DMS153 treated with DMSO at 0.1 percent for 48 hours (cell line): ENCODE results near the gene PHKB.
A peak's percentile ranks its signal among the peaks of the same experiment; 100 is the strongest.

Source experiments
- DNase-seq: peaks from one replicate; lab custom pipeline; 2025; ENCODE audit not compliant: unreplicated experiment; lab: John Stamatoyannopoulos, UW

The PHKB gene

GRCh38 chr16:47725188-47725695 lies 264.1 kb downstream of the PHKB start:
- DNase-seq: no peak

DNA sequence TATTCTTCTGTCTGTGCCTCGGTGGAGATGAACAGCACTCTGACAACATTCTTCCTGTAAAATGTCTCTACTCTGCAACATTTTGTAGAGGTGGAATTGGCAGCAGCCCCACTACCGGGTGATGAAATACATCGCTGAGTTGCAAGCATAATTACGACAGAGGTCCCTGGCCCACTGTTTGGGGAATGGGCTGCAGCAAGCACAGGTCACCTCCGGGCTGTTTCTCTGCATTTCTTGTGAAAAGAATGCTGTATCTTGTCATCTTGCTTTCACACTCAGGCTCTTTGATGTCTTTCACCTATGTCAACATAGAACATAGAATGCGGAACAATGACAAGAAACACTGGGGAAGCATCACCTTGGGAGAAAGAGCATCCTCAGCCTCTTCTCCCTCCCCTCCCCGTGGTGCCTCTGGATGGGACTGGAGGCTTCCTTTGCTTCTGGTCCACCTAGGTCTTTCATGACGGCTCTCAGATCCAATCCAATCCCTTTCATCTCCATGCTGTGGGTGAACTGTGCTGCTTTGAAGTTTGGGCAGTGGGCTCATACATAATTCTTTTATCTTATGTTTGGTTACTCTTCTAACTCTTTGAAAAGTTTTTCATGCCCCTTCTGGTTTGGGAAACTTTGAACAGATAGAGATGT lies 265.0 kb downstream of the PHKB start:
- DNase-seq: no peak

- no peak for DNase-seq
These were observed 266.0 kb downstream of the PHKB start for GRCh38 chr16:47727131-47727530.

GRCh38 chr16:47728205-47728604 lies 267.1 kb downstream of the PHKB start:
- no peak for DNase-seq

- DNase-seq: no peak
These were observed 268.6 kb downstream of the PHKB start for GRCh38 chr16:47729701-47730100.

- DNase-seq: no peak
These were observed 270.1 kb downstream of the PHKB start for GRCh38 chr16:47731252-47731651.

DNA sequence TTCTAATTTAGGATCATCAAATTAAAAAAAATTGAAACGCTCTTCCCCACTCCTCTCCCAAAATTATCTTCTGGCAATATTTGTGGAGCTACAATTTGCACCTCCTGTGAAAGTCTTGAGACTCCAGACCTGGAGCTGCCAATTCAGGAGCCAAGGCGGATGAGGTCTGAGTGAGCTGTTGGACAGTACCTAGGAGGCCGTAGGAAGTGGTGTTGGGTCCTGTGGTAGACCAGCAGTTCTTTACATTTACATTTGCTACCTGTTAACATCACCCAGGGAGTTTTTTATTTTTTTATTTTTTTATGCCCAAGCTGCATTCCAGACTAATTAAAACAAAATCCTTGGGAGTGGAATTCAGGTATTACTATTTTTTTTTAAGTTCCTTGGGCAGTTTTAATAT lies 271.0 kb downstream of the PHKB start:
- DNase-seq: no peak

DNA sequence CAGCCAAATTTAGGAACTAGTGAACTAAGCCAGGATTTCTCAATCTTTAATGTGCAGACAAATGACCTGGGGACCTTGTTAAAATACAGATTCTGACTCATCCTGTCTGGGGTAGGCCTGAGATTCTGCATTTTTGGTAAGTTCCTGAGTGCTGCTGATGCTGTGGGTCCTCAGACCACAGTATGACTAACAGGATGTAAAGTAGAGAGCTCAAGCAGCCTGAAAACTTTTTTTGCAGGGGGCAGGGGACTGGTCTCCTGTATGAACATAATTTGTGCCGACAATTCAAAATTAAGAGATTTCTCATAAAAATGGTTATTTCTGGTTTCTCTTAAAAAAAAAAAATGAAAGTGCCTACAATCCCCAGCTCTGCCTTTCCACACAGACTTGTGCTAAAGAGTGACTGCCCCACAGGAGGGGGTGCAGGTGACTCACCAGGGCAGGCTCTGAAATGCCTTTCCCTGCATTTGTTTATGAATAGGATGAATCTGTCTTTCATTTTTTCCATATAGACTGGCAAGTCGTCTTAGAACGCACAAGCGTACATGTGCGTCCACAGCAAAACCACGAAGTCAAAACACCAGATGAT lies 271.5 kb downstream of the PHKB start:
- DNase-seq: no peak

GRCh38 chr16:47734081-47734857 lies 273.1 kb downstream of the PHKB start:
- no peak for DNase-seq

DNA sequence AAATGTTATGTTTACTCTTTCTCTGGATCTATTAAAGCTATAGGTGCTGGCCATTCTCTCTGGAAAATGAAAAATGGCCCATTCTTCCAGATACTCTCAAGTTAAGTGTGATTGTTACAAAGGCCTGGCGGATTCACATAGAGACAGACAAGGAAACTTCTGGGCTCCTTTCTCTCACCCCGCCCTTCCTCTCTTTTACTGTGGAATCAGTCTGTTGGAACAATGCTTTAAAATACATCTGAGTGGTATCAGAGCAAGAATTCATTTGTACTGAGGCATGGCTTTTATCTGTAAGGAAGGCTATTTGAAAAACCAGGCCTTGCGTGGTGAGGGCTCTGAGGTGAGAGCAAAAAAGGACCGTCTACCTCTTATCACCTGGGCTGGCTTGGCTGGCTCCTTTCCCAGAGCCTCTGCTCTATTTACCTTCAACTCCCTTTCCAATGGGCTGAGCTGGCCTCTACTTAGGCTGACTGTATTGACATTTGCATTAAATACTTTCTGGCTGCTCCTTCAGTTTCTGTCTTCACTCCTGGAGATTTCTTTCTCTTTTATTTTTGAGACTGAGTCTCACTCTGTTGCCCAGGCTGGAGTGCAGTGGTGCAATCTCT lies 274.0 kb downstream of the PHKB start:
- peak; percentile 26 for DNase-seq

DNA sequence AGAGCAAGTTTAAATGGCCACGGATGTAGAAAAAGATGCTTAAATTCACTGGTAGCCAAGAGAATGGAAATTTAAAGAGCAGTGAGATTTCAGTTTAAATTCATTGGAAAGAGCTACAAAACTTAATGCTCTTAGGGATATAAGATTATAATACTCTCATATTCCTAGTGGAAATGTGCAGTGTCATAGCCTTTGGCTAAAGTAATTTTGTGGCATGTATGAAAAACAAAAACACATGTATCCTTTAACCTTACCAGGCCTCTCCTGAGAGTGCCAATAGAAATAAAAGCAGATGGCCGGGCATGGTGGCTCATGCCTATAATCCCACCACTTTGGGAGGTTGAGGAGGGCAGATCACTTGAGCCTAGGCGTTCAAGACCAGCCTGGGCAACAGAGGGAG lies 289.2 kb downstream of the PHKB start:
- no peak for DNase-seq
